Spinal cord (tissue), 10 donors: ENCODE results near the gene RGS6. TPM values are rescaled to one million over a fixed set of nuclear protein-coding genes. Genes with fewer than 3 reads are reported as not detected.

ENCODE experiments used
- DNase-seq, 6 donors: peaks; one replicate each; pipeline versions ENCODE4 v3.0.0 to v3.0.0-alpha.2; 2013 to 2015; ENCODE audit warnings: low spot score in 6 of 6, low read depth in 4 of 6
- H3K27ac ChIP-seq: one replicate; pipeline ENCODE4 v1.5.1; 2013; ENCODE audit warnings: low read depth, low read length, control low read depth
- H3K27me3 ChIP-seq: one replicate; pipeline ENCODE4 v1.6.1; 2013; ENCODE audit warnings: low read length; ENCODE audit not compliant: control insufficient read depth, insufficient read depth
- H3K36me3 ChIP-seq: one replicate; pipeline ENCODE4 v1.6.1; 2013; ENCODE audit warnings: low read length; ENCODE audit not compliant: control insufficient read depth, insufficient read depth
- H3K4me1 ChIP-seq: one replicate; pipeline ENCODE4 v1.6.1; 2013; ENCODE audit warnings: low read length; ENCODE audit not compliant: control insufficient read depth, insufficient read depth
- H3K4me3 ChIP-seq: one replicate; pipeline ENCODE4 v1.5.1; 2013; ENCODE audit warnings: low read depth, low read length, control low read depth
- H3K9me3 ChIP-seq: one replicate; pipeline ENCODE4 v1.6.1; 2013; ENCODE audit warnings: low read length; ENCODE audit not compliant: control insufficient read depth, insufficient read depth
- WGBS: methylation state at CpG from one replicate; pipeline ENCODE4 v1.1.5; 2013; ENCODE audit warnings: missing lambda C conversion rate; ENCODE audit not compliant: insufficient coverage; 5-methylcytosine and 5-hydroxymethylcytosine counted together
- polyA plus RNA-seq, 2 donors: library from polyadenylated mRNA; unstranded; fragments of 120-200 nt; gene quantifications; one replicate each; pipeline ENCODE4 v1.2.1, GENCODE V29; 2013; ENCODE audit not compliant: insufficient read length in 2 of 2
- total RNA-seq, 2 donors: library from RNA; depleted of rRNA in 1 of 2; stranded (reverse); fragments of 120-200 nt in 1 of 2; fragments of >200 nt in 1 of 2; gene quantifications; one replicate each; pipeline versions ENCODE4 v1.2.3 to v1.2.4, GENCODE V29; 2013 to 2014
- donor health status: healthy.

The RGS6 gene
- total and polyA plus RNA-seq, 4 donors, result 9.1 to 11.5 (median 10.3) TPM

DNA sequence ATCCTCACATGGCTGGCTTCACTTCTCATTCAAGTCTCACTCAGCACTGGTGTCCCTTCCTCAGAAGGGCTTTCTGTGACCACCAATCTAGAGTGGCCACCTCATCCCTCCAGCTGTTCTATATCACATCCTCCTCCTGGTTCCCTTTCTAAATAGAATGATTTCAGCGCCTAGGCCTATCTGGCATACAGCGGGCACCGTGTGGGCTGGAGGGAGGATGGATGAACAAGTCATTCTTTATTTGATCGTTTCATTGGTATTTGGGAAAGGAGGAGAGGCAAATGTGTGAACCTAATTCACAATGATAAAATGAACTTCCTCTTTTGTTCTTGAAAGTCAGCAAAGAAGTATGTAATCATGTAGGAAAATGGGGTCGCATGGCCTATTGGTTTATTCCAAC, 567.5 kb downstream of the RGS6 start:
- Histone ChIP-seq H3K9me3 (peaks cover 2% of the 10 kb centered on the region), H3K36me3 (no peaks in the 10 kb centered on the region), H3K27ac (no peak overlapping the region), H3K4me3 (no peak overlapping the region), H3K4me1 (no peaks in the 10 kb centered on the region), H3K27me3 (no peaks in the 10 kb centered on the region)
- WGBS, result no CpG with 5 or more reads among the region's 5 CpGs
- no peak for DNase-seq

DNA sequence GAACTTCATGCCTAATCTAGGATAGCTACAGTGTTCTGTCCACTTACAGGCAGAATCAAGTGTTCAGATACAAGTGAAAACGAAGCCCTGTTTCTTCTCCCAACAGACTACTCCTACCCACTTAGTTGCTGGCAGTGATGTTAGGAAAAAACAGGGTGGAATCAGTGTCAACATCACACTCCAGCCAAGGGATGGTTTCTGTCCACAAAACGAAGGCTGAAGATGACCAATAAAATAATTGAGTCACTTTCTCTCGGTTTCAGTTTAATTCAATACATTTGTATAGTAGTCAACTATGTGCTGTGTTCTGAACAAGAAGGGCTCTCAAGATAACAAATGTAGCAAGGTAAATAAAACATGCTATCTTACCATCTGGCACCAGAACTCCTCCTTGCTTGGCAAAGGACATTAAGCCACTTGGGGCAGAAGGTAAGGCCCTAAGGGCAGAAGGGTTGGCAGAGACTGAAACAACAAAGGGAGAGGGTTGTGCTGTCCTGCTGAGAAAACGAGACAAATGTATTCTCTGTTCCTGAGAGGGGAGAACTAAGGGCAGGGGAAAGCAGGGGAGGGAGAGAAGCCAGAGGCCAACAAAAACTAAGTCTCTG, 568.1 kb downstream of the RGS6 start:
- peak in 1 of 6 donors; percentile 14 for DNase-seq
- WGBS, result 30% methylated on average over 1 of the region's 4 CpGs
- no peak overlapping the region for H3K4me3 ChIP-seq
- H3K9me3 ChIP-seq, result peaks cover 2% of the 10 kb centered on the region
- no peak overlapping the region for H3K27ac ChIP-seq
- H3K36me3 ChIP-seq, result no peaks in the 10 kb centered on the region
- H3K27me3 ChIP-seq, result no peaks in the 10 kb centered on the region
- no peaks in the 10 kb centered on the region for H3K4me1 ChIP-seq

DNA sequence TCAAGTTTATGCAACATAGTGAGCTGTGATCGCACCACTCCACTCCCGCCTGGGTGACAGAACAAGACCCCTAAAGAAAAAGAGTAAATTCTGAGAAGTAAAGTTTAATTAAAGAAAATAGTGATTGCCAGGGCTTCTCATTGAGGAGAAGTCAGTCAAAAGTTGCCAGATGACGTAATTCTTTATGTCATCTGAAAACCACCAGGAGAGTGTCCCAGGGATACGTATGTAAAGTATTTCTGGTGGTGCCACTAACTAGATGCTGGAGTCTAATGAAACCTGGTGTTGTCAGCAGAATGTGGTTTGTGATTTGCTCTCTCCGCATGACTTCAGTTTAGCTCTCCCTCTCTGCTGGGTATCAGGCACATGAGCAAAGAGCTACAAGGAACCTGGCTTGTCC, 569.2 kb downstream of the RGS6 start:
- Histone ChIP-seq H3K4me1 (no peaks in the 10 kb centered on the region), H3K4me3 (no peak overlapping the region), H3K9me3 (no peaks in the 10 kb centered on the region), H3K27me3 (no peaks in the 10 kb centered on the region), H3K36me3 (no peaks in the 10 kb centered on the region), H3K27ac (no peak overlapping the region)
- DNase-seq, result no peak
- WGBS, result 100% methylated on average over 3 of the region's 5 CpGs

DNA sequence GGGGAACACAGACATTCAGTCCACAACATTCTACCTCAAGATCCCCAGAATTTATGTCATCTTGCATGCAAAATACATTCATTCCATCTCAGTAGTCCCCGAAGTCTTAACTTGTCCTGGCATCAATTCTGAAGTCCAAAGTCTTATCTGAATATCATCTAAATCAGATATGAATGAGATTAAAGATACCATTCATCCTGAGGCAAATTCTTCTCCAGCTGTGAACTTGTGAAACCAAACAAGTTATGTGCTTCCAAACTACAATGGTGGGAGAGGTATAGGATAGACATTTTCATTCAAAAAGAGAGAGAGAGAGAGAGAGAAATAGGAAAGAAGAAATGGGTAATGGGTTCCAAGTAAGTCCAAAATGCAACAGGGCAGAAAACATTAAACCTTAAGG, 571.0 kb downstream of the RGS6 start:
- Histone ChIP-seq H3K9me3 (no peaks in the 10 kb centered on the region), H3K4me1 (no peaks in the 10 kb centered on the region), H3K36me3 (no peaks in the 10 kb centered on the region), H3K27ac (no peak overlapping the region), H3K27me3 (no peaks in the 10 kb centered on the region), H3K4me3 (no peak overlapping the region)
- no peak for DNase-seq
- no CpG with 5 or more reads among the region's 1 CpG for WGBS

DNA sequence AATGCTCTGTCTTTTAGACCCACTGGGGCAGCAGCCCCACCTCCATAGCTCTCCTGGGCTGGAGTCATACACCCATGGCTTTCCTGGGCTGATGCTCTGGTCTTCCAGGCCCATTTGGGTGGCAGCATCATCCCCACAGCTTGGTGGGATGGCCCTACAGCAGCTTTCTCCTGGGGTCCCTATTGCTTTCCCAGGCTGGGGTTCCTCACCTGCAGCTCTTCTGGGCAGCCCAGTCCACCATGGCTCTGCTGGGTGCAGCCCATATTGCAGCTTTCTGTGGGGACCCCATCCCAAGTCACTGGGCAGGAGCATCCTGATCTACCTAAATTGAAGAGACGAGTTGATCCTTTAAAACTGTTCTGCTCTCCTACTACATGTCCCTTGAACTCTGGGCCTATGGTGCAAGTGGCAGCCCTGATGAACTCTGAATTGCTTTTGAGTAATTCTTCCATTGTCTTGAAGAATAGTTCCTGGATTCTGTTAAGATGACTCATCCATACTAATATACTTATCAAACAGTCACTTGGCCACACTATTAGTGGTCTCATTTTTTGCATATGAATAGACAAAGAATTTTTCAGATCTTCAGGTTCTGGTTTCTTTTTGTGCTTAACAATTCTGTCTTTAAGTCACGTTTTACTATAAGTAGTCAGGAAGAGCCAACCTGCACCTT, 571.6 kb downstream of the RGS6 start:
- Histone ChIP-seq H3K9me3 (no peaks in the 10 kb centered on the region), H3K36me3 (no peaks in the 10 kb centered on the region), H3K4me3 (no peak overlapping the region), H3K27ac (no peak overlapping the region), H3K27me3 (no peaks in the 10 kb centered on the region), H3K4me1 (no peaks in the 10 kb centered on the region)
- WGBS, result 90% methylated on average over 2 of the region's 2 CpGs
- no peak for DNase-seq

DNA sequence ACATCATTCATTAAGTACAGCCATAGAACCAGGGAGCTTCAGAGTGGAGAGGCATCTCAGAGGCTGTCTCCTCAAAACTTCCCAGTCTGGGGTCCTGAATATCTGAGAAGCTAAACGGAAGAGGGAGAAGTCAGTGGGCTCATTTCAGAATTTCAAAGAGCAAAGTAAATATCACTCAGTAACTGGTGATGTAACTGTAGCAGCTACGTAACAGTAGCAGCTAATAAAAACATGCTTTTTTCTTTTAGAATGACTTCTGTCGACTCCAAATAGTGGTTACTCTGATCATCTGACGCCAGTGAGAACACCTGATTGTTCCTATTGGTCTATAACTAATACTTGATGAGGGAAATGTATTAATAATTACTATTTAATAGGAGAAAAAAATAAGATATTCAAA, 578.3 kb downstream of the RGS6 start:
- Histone ChIP-seq H3K27me3 (no peaks in the 10 kb centered on the region), H3K9me3 (no peaks in the 10 kb centered on the region), H3K36me3 (no peaks in the 10 kb centered on the region), H3K4me3 (no peak overlapping the region), H3K27ac (no peak overlapping the region), H3K4me1 (peaks cover 8% of the 10 kb centered on the region)
- no peak for DNase-seq
- WGBS, result 60% methylated on average over 1 of the region's 4 CpGs

DNA sequence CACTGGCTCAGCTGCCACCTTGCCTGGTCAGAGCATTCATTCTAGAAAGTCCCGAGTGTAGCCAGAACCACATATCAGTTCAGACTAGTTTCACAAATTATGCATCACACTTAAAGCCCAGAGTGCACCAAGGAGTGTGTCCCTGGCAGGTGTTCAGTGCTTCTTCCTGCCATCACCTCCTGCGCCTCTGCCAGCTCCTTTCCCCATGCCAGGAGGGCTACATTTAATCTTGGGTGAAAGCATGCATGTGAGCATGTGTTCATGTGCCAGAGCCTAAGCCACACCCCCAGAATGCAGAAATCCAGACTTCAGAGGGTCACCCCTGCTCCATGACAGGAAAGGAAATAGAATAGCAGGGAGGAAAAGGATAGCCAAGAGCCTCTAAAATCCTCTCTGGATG, 580.1 kb downstream of the RGS6 start:
- Histone ChIP-seq H3K4me1 (peaks cover 10% of the 10 kb centered on the region), H3K27ac (no peak overlapping the region), H3K4me3 (no peak overlapping the region), H3K9me3 (no peaks in the 10 kb centered on the region), H3K27me3 (no peaks in the 10 kb centered on the region), H3K36me3 (no peaks in the 10 kb centered on the region)
- WGBS, result 91% methylated on average over 1 of the region's 2 CpGs
- DNase-seq, result peak in 1 of 6 donors; percentile 13

DNA sequence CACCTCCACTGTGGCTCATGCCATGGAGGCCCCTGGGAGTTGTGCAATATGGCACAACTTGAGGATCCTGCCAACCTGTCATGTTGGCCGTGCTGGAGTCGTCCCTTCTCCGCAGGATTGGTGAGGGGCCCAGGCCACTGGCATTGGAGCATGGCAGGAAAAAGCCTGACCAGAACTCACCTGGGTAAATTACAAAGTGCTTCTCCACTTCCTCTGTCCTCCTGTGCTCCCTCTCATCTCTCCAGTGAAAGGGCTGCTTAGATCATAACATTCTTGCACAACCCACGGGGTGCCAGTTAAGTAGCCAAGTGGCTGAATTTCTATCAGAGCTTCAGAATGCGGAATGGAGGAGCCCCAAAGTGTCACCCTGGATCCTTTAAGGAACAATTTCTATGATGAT, 580.7 kb downstream of the RGS6 start:
- no peak for DNase-seq
- no peaks in the 10 kb centered on the region for H3K36me3 ChIP-seq
- no peaks in the 10 kb centered on the region for H3K27me3 ChIP-seq
- H3K4me1 ChIP-seq, result peaks cover 12% of the 10 kb centered on the region
- H3K9me3 ChIP-seq, result no peaks in the 10 kb centered on the region
- WGBS, result 100% methylated on average over 3 of the region's 5 CpGs
- H3K4me3 ChIP-seq, result no peak overlapping the region
- no peak overlapping the region for H3K27ac ChIP-seq

DNA sequence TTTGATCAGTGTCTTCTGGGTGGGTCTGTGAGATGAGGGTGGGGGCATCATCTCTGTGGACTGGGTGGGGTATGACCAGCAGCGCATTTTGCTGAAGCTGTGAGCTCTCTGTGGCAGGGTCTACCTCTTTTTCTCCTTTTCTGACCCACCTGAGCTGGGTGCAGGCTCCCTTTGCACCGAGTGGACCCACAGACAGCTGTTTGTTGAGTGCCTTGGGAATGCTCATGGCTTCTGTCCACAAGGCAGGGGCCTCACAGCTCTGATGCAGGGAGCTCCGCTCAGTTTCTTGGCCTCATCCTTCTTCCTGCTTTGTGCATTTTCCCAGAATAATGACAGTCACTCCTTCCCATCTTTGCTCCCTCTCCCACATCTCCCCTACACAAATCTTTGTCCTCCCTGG, 581.1 kb downstream of the RGS6 start:
- Histone ChIP-seq H3K4me3 (no peak overlapping the region), H3K27ac (no peak overlapping the region), H3K9me3 (no peaks in the 10 kb centered on the region), H3K36me3 (no peaks in the 10 kb centered on the region), H3K27me3 (no peaks in the 10 kb centered on the region), H3K4me1 (peaks cover 12% of the 10 kb centered on the region)
- DNase-seq, result no peak
- WGBS, result 82% methylated on average over 2 of the region's 3 CpGs

DNA sequence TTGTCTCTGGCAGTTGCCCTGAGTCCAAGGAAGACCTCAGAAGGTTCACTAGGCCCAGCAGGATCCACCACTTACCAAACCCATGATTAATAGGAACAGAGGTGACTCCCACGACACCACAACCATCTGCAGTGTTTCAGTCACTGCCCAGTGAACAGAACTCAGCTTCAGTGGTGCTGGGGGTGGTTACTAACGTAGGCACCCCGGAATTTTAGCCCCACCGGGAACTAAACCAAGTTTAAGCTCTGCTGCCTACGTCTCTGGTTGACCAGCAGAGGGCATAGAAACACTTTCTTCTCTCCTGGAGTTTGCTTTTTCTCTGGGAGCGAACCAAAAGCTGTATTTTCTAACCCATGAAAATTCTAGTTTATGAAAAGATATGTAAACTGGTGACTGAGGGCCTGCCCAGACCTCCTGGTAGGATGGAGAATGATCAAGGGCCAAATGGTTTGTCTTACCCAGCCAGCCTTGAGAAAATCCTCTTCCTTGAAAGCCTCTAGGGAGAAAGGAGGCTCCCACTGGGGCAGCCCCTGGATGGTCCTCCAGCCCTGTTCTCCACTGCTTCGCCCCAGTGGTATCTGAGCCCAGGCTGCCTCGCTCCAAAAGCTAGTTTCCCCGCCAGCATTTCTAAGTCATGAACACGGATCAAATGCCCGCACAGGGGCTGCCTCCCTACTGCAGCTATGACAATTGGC, 581.9 kb downstream of the RGS6 start:
- Histone ChIP-seq H3K4me3 (no peak overlapping the region), H3K4me1 (peaks cover 12% of the 10 kb centered on the region), H3K27me3 (no peaks in the 10 kb centered on the region), H3K27ac (no peak overlapping the region), H3K9me3 (no peaks in the 10 kb centered on the region), H3K36me3 (no peaks in the 10 kb centered on the region)
- peak in 3 of 6 donors; percentile 32 to 87 (median 70) for DNase-seq
- WGBS, result 54% methylated on average over 7 of the region's 11 CpGs
